Measurements from ENCODE around the gene DNAH11. TPM values are rescaled to one million over a fixed set of nuclear protein-coding genes. Genes with fewer than 3 reads are reported as not detected.

The DNAH11 gene
- total and polyA plus RNA-seq, 2 of the 4 experiments (the other 2 are of a cell fraction) = not detected

DNA sequence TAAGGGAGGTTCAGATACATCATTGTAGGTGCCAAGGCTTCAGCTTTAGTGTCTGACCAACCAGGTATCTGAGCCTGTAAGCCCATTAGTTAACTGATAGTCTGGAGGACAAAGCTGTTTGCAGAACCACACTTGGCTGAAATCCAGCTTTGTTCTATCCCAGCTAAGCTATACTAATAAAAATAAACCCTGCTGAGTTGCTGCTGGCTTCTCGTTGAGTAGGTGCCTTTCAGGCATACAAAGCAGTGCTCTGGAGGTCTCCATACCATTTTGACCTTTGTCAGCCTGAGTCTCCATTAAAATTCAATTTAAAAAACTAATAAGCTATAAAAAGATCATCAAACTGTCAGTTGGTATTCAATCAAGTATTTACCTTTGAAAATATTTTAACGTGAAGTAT is 380.8 kb downstream of the DNAH11 start:
- Histone ChIP-seq H3K9ac (ENCODE audit: low read depth, low read length) (no peak overlapping the region), H3K4ac (ENCODE audit: low read depth, low read length) (no peak overlapping the region), H3K9me3 (ENCODE audit: control insufficient read depth, insufficient read depth, low read length) (no peaks in the 10 kb centered on the region), H2BK15ac (ENCODE audit: low read depth, low read length) (no peak overlapping the region), H3K9me1 (ENCODE audit: insufficient read depth, low read length) (no peaks in the 10 kb centered on the region), H3K4me2 (ENCODE audit: low read depth, low read length) (no peak overlapping the region), H3K27me3 (ENCODE audit: control insufficient read depth, insufficient read depth, low read length) (no peaks in the 10 kb centered on the region), H3K56ac (ENCODE audit: extremely low read depth, insufficient read depth, low read length) (no peak overlapping the region), H2AFZ (replicated peaks; ENCODE audit: low read length, poor library complexity) (no peak overlapping the region), H4K20me1 (ENCODE audit: insufficient read depth, low read length) (no peaks in the 10 kb centered on the region), H2AK9ac (replicated peaks; ENCODE audit: low read depth, low read length, poor library complexity) (no peak overlapping the region), H3K23ac (ENCODE audit: low read depth, low read length) (no peak overlapping the region), H2AK5ac (ENCODE audit: low read depth, low read length) (no peak overlapping the region), H3K27ac (ENCODE audit: insufficient read depth, low read length) (no peak overlapping the region), H3K36me3 (ENCODE audit: control insufficient read depth, insufficient read depth, low read length) (0 out of 2 replicates have a peak, but pooled peaks cover 1% of the 10 kb centered on the region), H3K4me3 (ENCODE audit: insufficient read depth, low read depth, low read length) (no peak overlapping the region), H3K4me1 (ENCODE audit: control insufficient read depth, insufficient read depth, low read length) (no peaks in the 10 kb centered on the region), H3K14ac (replicated peaks; ENCODE audit: low read depth, low read length) (no peak overlapping the region), H4K5ac (ENCODE audit: low read depth, low read length) (no peak overlapping the region), H2BK120ac (ENCODE audit: low read depth, low read length) (no peak overlapping the region), H3K18ac (ENCODE audit: low read depth, low read length) (no peak overlapping the region), H3K79me1 (ENCODE audit: low read depth in 1 of 2, low read length in 2 of 2) (peaks cover 18 to 22% of the 10 kb centered on the region in 2 experiments), H2BK5ac (ENCODE audit: low read depth, low read length, poor library complexity, severe bottlenecking) (no peak overlapping the region), H4K91ac (ENCODE audit: insufficient read depth, low read depth, low read length) (no peak overlapping the region), H4K8ac (ENCODE audit: low read depth in 2 of 2, low read length in 2 of 2) (no peak overlapping the region), H2BK20ac (ENCODE audit: low read depth, low read length) (no peak overlapping the region)
- TF ChIP-seq MXI1 (IDR thresholded peaks at IDR 0.05; ENCODE audit: borderline replicate concordance, low read depth, low read length) (no peak), CHD1 (IDR thresholded peaks at IDR 0.05; ENCODE audit: low read depth, low read length) (no peak), RCOR1 (IDR thresholded peaks at IDR 0.05; ENCODE audit: insufficient replicate concordance, low read length) (no peak), POLR2A (IDR thresholded peaks at IDR 0.05; ENCODE audit: low read depth, low read length) (no peak), CEBPB (IDR thresholded peaks at IDR 0.05; ENCODE audit: low read depth, low read length) (no peak), FOS (IDR thresholded peaks at IDR 0.05; ENCODE audit: low read depth, low read length) (no peak), SMC3 (IDR thresholded peaks at IDR 0.05; ENCODE audit: low read depth, low read length) (no peak), MAFK (IDR thresholded peaks at IDR 0.05; ENCODE audit: low read depth, low read length) (no peak), BHLHE40 (IDR thresholded peaks at IDR 0.05; ENCODE audit: low read depth, low read length) (no peak), NFE2L2 (IDR thresholded peaks at IDR 0.05; ENCODE audit: low read depth, low read length) (no peak), RFX5 (IDR thresholded peaks at IDR 0.05; ENCODE audit: low read depth, low read length) (no peak), RAD21 (IDR thresholded peaks at IDR 0.05; ENCODE audit: low read length) (no peak), MAZ (IDR thresholded peaks at IDR 0.05; ENCODE audit: borderline replicate concordance, low read depth, low read length) (no peak)
- TF ChIP-seq, protein P1, sequence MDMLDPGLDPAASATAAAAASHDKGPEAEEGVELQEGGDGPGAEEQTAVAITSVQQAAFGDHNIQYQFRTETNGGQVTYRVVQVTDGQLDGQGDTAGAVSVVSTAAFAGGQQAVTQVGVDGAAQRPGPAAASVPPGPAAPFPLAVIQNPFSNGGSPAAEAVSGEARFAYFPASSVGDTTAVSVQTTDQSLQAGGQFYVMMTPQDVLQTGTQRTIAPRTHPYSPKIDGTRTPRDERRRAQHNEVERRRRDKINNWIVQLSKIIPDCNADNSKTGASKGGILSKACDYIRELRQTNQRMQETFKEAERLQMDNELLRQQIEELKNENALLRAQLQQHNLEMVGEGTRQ (IDR thresholded peaks at IDR 0.05; ENCODE audit: low read depth, low read length) = no peak
- TF ChIP-seq, protein P2, sequence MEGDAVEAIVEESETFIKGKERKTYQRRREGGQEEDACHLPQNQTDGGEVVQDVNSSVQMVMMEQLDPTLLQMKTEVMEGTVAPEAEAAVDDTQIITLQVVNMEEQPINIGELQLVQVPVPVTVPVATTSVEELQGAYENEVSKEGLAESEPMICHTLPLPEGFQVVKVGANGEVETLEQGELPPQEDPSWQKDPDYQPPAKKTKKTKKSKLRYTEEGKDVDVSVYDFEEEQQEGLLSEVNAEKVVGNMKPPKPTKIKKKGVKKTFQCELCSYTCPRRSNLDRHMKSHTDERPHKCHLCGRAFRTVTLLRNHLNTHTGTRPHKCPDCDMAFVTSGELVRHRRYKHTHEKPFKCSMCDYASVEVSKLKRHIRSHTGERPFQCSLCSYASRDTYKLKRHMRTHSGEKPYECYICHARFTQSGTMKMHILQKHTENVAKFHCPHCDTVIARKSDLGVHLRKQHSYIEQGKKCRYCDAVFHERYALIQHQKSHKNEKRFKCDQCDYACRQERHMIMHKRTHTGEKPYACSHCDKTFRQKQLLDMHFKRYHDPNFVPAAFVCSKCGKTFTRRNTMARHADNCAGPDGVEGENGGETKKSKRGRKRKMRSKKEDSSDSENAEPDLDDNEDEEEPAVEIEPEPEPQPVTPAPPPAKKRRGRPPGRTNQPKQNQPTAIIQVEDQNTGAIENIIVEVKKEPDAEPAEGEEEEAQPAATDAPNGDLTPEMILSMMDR (conservative IDR thresholded peaks at IDR 0.05; ENCODE audit: low read depth, low read length) = no peak
- TF ChIP-seq, protein P3, sequence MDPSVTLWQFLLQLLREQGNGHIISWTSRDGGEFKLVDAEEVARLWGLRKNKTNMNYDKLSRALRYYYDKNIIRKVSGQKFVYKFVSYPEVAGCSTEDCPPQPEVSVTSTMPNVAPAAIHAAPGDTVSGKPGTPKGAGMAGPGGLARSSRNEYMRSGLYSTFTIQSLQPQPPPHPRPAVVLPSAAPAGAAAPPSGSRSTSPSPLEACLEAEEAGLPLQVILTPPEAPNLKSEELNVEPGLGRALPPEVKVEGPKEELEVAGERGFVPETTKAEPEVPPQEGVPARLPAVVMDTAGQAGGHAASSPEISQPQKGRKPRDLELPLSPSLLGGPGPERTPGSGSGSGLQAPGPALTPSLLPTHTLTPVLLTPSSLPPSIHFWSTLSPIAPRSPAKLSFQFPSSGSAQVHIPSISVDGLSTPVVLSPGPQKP (IDR thresholded peaks at IDR 0.05; ENCODE audit: borderline replicate concordance, low read depth, low read length) = no peak
- in situ Hi-C loops (cut with MboI; ENCODE audit: low sequenced_read_pairs) (no loop called here), dilution Hi-C loops (cut with HindIII; ENCODE audit: low sequenced_read_pairs, unreplicated experiment) (no loop called here), intact Hi-C loops (cut with micrococcal nuclease) (no loop called here)
- CTCF ChIA-PET = no interaction called here
- ATAC-seq (ENCODE audit: low read depth) (no peak), DNase-seq (peak; percentile 32)
- no TSS peak for BruUV-seq (replicated peaks)
- POLR2A ChIA-PET (ENCODE audit: unreplicated experiment) = no interaction called here
- no CpG with 5 or more reads among the region's 2 CpGs for WGBS, 2 experiments (ENCODE audit: extremely low coverage in 2 of 2, insufficient read length in 1 of 2)

Data from IMR-90 (cell line).